Glutamatergic neuron (in vitro differentiated cells): ENCODE measurements around the gene PCBP4. TPM values are rescaled to one million over a fixed set of nuclear protein-coding genes. Genes with fewer than 3 reads are reported as not detected.

Source experiments
- DNase-seq: peaks from one replicate; pipeline ENCODE4 v3.0.0; 2022
- H3K27ac Mint-ChIP-seq: one replicate; pipeline ENCODE4 v1.8.0; 2020; ENCODE audit warnings: mild to moderate bottlenecking, mixed read lengths, inconsistent platforms; ENCODE audit not compliant: unreplicated experiment
- H3K27me3 Mint-ChIP-seq: one replicate; pipeline ENCODE4 v1.8.0; 2020; ENCODE audit warnings: mild to moderate bottlenecking, moderate library complexity, mixed read lengths, inconsistent platforms; ENCODE audit not compliant: unreplicated experiment
- H3K36me3 Mint-ChIP-seq: one replicate; pipeline ENCODE4 v1.8.0; 2020; ENCODE audit warnings: mild to moderate bottlenecking, mixed read lengths, inconsistent platforms; ENCODE audit not compliant: unreplicated experiment
- H3K4me1 Mint-ChIP-seq: one replicate; pipeline ENCODE4 v1.8.0; 2020; ENCODE audit warnings: mild to moderate bottlenecking, low read depth, mixed read lengths, inconsistent platforms; ENCODE audit not compliant: unreplicated experiment
- H3K4me3 Mint-ChIP-seq: one replicate; pipeline ENCODE4 v1.8.0; 2020; ENCODE audit warnings: mild to moderate bottlenecking, mixed read lengths, inconsistent platforms; ENCODE audit not compliant: unreplicated experiment
- H3K9me3 Mint-ChIP-seq: one replicate; pipeline ENCODE4 v1.8.0; 2020; ENCODE audit warnings: mild to moderate bottlenecking, moderate library complexity, mixed read lengths, inconsistent platforms; ENCODE audit not compliant: unreplicated experiment
- CTCF ChIP-seq: fragments of 200-600 bp; sonication (generic); IDR thresholded peaks from one replicate; pipeline ENCODE4 v1.5.0; 2021; ENCODE audit not compliant: partially characterized antibody, unreplicated experiment
- total RNA-seq: library from RNA; stranded (reverse); fragmentation: NEBNext Ultra II Directional; extraction: Animal tissue kit (Norgen Biotek cat#: 25700); gene quantifications from one replicate; pipeline ENCODE4 v1.2.1, GENCODE V29; 2021; ENCODE audit not compliant: unreplicated experiment

PCBP4 gene
- total RNA-seq, 1 donor from 2014 or later = 1,577 TPM

DNA sequence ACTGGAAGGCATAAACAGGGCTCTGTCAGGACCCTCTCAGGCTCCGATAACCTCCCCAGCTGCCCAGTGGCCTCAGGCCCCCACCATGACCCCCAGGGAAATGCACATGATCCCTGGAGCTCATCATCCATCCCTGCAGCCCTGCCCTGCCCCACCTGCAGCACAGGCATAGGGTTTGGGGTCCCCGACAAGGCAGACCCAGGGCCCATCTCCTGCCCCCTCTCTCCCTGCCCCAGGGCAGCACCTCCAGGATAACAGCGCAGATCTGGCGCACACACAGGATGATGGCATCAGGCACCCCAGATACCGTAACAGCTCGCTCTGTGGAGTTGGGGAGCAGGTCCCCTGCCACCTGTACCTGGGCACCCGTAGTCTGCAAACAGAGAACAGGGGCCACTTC lies 7.6 kb downstream of the PCBP4 start:
- TF ChIP-seq CTCF = no peak
- H3K27ac Mint-ChIP-seq = no peak overlapping the region
- H3K27me3 Mint-ChIP-seq = peaks cover 25% of the 10 kb centered on the region
- DNase-seq = no peak
- H3K4me1 Mint-ChIP-seq = peaks cover 30% of the 10 kb centered on the region
- H3K4me3 Mint-ChIP-seq = no peak overlapping the region
- peaks cover 2% of the 10 kb centered on the region for H3K36me3 Mint-ChIP-seq
- peaks cover 31% of the 10 kb centered on the region for H3K9me3 Mint-ChIP-seq

GRCh38 chr3:51958603-51959521 lies 8.4 kb downstream of the PCBP4 start:
- Mint-ChIP-seq H3K36me3 (no peaks in the 10 kb centered on the region), H3K9me3 (peaks cover 31% of the 10 kb centered on the region), H3K4me3 (peak overlapping the region; percentile 76), H3K27ac (peak overlapping the region; percentile 79), H3K4me1 (peaks cover 36% of the 10 kb centered on the region), H3K27me3 (peaks cover 28% of the 10 kb centered on the region)
- DNase-seq = no peak
- TF ChIP-seq CTCF = no peak

DNA sequence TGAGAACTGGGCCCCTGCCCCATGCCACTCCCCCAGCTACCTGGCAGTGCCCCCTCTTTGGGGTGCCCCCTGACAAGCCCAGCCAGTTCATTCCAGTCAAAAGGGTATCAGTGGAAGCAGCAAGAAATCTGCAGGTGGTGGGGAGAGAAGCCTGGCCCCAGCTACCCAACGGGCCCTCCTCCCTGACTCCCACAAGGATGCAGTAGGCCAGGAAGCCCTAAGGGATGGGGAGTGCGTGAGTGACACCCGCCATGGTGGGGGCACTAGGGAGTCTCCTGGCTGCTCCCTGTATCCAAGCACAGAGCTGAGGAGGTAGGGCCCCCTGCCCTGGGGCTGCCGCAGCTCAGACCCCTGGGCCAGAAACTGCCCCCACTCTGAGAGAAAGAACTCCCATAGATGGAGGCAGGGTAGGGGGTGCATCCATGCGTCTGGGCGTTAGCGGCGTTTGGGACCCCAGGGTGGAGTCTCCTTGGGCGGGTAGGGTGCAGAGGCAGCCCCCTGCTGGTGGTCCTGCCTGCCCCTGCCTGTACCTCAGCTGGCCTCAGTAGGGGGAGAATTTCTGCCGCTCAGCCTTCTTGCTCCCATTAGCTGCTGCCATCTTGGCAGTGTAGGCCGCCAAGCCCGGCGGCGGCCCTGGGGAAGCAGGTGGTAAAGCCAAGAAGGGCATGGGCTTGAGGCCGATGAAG lies 9.6 kb downstream of the PCBP4 start:
- H3K4me3 Mint-ChIP-seq = no peak overlapping the region
- TF ChIP-seq CTCF = no peak
- no peak for DNase-seq
- peaks cover 5% of the 10 kb centered on the region for H3K36me3 Mint-ChIP-seq
- H3K9me3 Mint-ChIP-seq = peaks cover 38% of the 10 kb centered on the region
- peaks cover 41% of the 10 kb centered on the region for H3K4me1 Mint-ChIP-seq
- H3K27me3 Mint-ChIP-seq = peaks cover 33% of the 10 kb centered on the region
- no peak overlapping the region for H3K27ac Mint-ChIP-seq

DNA sequence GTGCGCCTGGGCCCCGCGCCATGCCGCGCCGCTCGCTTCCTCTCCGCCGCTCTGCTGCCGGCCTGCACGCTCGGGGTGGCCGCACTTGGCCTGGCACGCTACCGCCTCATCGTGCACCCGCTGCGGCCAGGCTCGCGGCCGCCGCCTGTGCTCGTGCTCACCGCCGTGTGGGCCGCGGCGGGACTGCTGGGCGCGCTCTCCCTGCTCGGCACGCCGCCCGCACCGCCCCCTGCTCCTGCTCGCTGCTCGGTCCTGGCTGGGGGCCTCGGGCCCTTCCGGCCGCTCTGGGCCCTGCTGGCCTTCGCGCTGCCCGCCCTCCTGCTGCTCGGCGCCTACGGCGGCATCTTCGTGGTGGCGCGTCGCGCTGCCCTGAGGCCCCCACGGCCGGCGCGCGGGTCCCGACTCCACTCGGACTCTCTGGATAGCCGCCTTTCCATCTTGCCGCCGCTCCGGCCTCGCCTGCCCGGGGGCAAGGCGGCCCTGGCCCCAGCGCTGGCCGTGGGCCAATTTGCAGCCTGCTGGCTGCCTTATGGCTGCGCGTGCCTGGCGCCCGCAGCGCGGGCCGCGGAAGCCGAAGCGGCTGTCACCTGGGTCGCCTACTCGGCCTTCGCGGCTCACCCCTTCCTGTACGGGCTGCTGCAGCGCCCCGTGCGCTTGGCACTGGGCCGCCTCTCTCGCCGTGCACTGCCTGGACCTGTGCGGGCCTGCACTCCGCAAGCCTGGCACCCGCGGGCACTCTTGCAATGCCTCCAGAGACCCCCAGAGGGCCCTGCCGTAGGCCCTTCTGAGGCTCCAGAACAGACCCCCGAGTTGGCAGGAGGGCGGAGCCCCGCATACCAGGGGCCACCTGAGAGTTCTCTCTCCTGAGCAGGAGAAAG lies 11.1 kb downstream of the PCBP4 start:
- Mint-ChIP-seq H3K4me3 (peak overlapping the region; percentile 46), H3K27me3 (peaks cover 31% of the 10 kb centered on the region), H3K9me3 (peaks cover 34% of the 10 kb centered on the region), H3K27ac (no peak overlapping the region), H3K36me3 (peaks cover 5% of the 10 kb centered on the region), H3K4me1 (peaks cover 28% of the 10 kb centered on the region)
- peak; percentile 66 for TF ChIP-seq CTCF
- peak; percentile 71 for DNase-seq
